Myocyte (in vitro differentiated cells): ENCODE data around the gene CSF1R. TPM values are rescaled to one million over a fixed set of nuclear protein-coding genes. Genes with fewer than 3 reads are reported as not detected.
A peak's percentile ranks its signal among the peaks of the same experiment; 100 is the strongest.

Experiments used
- DNase-seq: peaks from one replicate; pipeline ENCODE4 v3.0.0-alpha.2; 2012; ENCODE audit warnings: low read depth
- total RNA-seq: library from RNA; depleted of rRNA; stranded (reverse); fragments of >200 nt; gene quantifications from 2 replicates; pipeline ENCODE4 v1.2.3, GENCODE V29; 2014

Gene CSF1R
- total RNA-seq, 1 donor from 2014 or later, result not detected

GRCh38 chr5:150073086-150073625 is 13.2 kb downstream of the CSF1R start:
- DNase-seq, result no peak

GRCh38 chr5:150070821-150071220 is 15.5 kb downstream of the CSF1R start:
- no peak for DNase-seq

DNA sequence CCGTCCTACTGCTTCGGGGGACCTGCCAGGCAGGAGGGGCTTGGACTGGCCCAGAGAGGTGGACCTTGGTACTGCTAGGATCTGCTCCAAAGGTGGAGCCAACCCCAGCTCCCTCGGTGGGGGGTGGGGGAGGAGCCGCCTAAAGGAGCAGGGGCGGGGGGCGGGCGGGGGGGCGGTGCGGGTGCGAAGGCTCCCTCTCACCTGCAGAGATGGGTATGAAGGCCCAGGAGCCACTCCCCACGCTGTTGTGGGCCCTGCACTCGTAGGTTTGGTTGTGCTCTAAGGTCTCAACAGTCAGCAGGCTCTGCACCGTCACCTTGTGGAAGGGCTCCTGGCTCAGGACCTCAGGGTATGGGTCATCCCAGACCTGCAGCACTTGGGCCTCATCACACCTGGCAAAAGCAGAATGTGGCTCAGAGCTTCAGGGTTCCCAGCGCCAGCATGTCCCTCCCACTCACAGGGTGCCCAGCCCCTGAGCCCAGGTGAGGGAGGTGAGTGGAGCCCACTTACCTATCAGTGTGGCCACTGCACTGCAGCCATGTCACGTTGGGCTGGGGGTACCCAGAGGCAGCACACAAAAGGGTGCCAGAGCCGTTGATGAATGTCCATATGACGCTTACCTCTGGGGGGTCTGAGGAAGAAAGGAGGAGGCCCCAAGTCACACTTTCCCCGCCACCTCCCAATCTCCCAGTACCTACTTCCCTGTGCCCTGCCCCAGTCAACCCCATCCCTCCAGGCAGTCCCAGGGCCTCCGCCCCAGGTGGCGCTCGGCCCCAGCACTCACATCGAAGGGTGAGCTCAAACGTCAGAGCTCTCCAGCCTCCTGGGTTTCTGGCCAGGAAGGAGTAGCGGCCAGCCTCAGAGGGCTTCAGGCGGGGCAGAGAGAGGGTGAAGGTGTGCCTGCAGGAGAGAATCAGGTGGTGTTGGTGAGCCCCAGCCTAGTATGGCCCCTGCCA is 16.4 kb downstream of the CSF1R start:
- no peak for DNase-seq

DNA sequence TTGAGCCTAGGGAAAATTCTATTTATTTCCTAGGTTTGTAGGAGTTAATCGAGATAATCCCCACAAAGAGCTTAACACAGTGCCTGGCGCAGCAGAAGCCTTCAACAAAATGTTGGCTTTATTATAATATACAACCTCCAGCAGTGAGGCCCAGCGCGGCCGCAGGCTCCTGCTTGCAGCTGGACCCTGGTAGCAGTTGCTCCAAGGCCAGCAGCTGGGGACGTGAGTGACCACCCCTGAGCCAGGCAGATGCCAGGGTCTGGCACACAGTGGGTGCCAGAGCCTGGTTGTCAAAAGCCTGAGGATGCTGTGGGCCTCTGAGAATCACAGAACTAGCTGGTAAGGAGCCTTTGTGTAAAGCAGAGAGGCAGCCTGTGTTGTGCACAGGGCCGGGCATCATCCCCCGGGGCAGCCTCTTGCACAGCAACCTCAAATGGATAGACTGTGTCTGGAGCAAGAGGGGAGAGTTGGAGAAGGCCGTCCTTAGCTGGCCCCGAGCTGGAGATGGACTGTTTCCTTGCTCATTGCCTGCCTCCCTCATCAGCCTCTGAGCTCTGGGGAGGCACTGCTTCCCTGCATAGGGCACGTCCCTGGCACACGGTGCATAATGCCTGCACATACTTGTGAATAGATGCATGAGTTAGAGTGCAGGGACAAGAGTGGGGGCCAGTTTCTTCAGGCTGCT is 17.3 kb downstream of the CSF1R start:
- no peak for DNase-seq

- DNase-seq, result no peak
Measured at GRCh38 chr5:150068472-150068871, 17.9 kb downstream of the CSF1R start.

DNA sequence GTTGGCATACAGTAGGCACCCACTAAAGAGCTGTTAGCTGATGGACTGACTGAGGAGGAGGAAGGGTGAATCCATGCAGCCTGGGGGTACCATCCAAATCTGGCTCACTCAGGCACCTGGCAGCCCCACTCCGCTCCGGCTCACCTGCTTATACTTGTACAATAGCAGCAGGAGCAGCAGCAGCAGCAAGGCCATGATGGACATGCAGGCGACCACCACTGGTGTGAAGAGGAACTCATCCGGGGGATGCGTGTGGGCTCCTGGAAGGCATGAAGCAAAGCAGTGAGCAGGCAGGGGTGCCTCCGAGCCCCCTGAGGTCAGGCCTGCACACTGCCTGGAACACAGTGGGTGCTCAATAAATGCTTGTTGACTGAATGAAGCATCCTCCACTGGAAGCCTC is 18.3 kb downstream of the CSF1R start:
- DNase-seq, result no peak

DNA sequence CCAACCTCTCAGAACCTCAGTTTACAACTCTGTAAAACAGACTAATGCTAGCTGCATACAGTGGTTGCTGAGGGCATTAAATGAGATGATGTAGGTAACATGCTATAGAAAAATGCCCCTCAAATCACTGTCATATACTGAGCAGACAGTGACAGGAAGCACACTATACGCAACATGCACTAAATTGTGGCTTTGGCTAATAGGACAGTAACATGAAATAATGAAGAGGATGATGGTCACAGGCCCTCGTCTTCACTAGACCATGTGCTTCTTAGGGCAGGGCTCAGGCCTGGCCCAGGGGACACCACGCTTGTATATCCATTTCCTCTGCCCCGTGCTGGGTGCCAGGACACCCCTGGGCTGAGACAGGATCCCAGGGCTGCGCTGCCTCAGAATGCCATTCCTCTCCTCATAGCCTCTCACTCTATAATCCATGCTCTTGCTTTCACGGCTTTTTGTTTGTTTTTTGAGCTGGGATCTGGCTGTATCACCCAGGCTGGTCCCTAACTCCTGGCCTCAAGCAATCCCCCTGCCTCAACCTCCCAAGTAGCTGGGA is 18.9 kb downstream of the CSF1R start:
- DNase-seq, result no peak

GRCh38 chr5:150066901-150067396 is 19.4 kb downstream of the CSF1R start:
- DNase-seq, result no peak

DNA sequence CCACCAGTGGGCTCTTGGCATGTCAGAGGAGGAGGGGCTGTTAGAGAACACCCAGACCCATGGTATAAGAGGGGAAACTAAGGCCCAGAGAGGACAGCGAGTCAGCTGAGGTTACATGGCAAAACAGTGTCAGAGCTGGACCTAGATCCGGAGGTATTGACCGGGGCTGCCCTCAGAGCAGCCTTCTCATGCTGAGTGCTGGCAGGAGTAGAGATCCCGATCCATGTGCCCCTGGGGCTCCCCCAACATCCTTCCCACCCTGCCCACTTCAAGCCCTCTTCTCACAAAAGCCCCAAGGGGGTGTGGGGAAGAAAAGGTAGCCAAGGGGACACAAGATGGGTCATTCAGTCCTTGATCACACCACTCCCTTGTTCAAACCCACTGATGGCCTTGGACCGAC is 19.9 kb downstream of the CSF1R start:
- no peak for DNase-seq

GRCh38 chr5:150065886-150066285 is 20.5 kb downstream of the CSF1R start:
- no peak for DNase-seq

GRCh38 chr5:150065346-150065745 is 21.0 kb downstream of the CSF1R start:
- no peak for DNase-seq

DNA sequence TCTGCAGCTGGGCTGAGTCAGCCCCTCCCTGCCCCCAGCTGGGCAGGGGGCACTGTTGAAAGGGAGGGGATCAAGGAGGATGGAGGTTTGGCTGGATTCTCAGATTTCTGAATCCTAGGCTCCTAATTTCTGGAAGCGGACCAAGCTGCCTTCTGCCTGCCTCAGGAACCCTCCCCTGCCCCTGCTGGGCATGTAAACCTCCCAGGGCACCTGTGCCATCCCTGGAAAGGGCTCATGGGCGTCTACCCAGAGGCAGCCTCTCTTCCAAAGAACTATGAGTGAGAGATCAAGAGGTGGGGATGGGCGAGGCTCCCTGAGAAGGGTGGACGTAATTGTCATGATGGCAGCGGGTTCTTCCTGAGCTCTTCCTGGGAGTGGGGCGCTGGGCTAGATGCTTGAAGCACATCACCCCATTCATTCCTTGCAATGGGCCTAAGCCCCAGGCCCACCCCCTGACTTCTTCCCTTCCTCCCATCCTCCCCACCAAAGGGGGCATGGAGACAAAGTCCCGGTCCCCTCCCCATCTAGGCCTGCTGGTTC is 21.6 kb downstream of the CSF1R start:
- no peak for DNase-seq

DNA sequence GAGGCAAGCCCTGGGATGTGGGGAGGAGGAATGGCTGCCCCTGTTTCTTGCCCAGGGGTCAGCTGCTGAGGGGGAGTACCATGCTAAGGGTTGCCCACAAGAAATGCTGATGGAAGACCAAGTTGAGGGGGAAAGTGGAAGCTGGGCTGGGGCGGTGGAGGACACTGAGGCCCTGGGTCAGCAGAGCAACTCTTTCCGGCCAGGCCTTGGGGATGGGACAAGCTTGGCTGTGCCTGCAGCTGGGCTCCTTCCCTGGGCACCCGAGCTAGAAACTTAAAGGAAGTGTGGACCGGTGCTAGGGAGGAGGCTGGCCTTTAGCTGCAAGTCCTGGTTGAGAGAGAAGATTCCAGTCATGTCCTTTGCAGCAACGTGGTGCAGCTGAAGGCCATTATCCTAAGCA is 22.7 kb downstream of the CSF1R start:
- DNase-seq, result no peak

DNA sequence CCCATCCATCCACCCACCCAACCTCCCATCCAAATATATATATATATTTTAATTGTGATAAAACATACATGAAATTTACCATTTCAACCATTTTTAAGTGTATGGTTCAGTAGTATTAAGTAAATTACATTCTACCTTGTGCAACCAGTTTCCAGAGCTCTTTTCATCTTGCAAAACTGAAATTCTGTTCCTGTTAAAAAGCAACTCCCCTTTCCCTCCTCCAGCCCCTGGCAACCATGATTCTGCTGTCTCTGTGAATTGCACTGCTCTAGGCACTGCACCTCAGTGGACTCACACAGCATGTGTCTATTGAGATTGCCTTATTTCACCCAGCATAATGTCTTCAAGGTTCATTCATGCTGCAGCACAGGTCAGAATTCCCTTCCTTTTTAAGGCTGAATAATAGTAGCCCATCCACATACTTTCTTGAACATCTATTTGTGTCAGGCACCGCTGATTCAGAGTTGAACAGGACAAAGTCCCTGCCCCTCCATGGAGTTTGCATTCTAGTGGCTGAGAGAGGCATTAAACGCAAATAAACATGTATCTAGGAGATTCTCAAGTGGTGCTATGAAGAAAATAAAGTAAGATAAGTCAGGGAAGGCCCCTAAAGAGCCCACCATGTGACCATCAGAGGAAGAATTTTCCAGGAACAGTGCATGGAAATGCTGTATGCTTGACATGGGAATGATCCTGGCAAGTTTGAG is 24.0 kb downstream of the CSF1R start:
- no peak for DNase-seq

GRCh38 chr5:150061538-150061995 is 24.8 kb downstream of the CSF1R start:
- no peak for DNase-seq

- DNase-seq, result no peak
Measured at GRCh38 chr5:150060471-150060870, 25.9 kb downstream of the CSF1R start.

DNA sequence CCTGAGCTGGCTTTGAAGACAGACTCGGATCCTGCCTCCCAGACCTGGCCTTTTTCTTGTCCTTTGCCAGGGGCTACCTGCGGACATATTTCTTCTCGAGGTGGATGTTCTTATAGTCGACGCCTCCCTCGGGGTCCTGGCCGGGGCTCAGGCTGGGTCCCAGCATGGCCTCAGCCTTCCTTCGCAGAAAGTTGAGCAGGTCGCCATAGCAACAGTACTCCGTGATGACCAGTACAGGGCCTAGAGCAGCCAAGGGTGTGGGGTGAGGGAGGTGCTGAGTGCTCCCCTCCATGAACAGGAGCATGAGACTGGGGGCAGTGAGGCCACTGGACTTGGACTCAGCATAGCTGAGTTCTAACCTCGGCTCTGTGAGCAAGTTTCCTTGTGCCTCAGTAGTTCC is 26.7 kb downstream of the CSF1R start:
- DNase-seq, result no peak

GRCh38 chr5:150058480-150059126 is 27.8 kb downstream of the CSF1R start:
- DNase-seq, result peak; percentile 91

GRCh38 chr5:150057996-150058395 is 28.4 kb downstream of the CSF1R start:
- DNase-seq, result no peak

DNA sequence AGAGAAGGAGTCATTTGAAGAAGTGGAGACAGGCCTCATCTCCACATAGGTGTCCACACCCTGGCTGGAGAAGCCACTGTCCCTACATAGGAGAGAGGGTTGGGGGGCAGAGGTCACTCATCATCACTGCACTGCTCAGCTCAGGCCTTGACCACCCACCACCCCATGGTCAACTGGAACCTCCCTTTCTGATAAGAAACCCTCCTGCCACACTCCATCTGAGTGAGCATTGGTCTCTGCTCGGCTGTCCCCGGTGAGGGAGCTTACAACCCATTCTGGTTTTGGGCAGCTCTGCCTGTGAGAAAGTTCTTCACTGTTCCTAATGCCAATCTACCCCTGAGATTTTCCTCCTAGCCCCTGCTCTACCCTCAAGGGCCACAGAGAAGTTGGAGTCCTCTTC is 28.8 kb downstream of the CSF1R start:
- DNase-seq, result no peak
